Tibial nerve (tissue), 4 donors: ENCODE results near the gene DNAJC5.

Experiments used
- EP300 ChIP-seq, 2 donors: sonication (generic); formaldehyde crosslinking; IDR thresholded peaks; one replicate each; pipeline ENCODE4 v1.6.1; 2017; ENCODE audit warnings: antibody characterized with exemption in 2 of 2, mild to moderate bottlenecking in 1 of 2
- POLR2A ChIP-seq, 2 donors: fragments of 450-650 bp; IDR thresholded peaks; one replicate each; pipeline ENCODE4 v1.6.1; 2017; ENCODE audit warnings: antibody characterized with exemption in 2 of 2, mild to moderate bottlenecking in 2 of 2, moderate library complexity in 2 of 2
- TF ChIP-seq, protein P1 (sequence below), 5 experiments: fragments of 200-600 bp in 3 of 5; fragments of 450-650 bp in 2 of 5; sonication (generic) in 3 of 5; IDR thresholded peaks; one replicate each; pipeline ENCODE4 v1.5.1; 2016 to 2019; ENCODE audit warnings: antibody characterized with exemption in 5 of 5, mild to moderate bottlenecking in 3 of 5, moderate library complexity in 2 of 5

DNA sequence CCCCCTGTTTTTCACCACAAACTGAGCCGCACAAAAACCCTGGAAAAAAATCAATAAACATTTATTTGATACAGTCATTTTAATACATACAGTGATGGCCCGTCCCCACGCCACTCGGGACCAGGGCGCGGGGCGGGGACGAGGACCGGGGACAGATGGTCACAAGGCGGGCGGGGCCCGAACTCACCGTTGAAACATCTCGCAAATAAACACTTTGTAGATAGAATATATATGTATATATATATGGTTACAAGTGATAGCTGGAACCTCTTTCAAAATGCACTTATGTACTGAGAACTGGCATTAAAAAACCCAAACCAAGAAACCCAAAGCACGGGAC is 61.7 kb downstream of the DNAJC5 start:
- TF ChIP-seq POLR2A (IDR thresholded peaks at IDR 0.05) (no peak), EP300 (IDR thresholded peaks at IDR 0.05) (no peak)
- TF ChIP-seq, protein P1, sequence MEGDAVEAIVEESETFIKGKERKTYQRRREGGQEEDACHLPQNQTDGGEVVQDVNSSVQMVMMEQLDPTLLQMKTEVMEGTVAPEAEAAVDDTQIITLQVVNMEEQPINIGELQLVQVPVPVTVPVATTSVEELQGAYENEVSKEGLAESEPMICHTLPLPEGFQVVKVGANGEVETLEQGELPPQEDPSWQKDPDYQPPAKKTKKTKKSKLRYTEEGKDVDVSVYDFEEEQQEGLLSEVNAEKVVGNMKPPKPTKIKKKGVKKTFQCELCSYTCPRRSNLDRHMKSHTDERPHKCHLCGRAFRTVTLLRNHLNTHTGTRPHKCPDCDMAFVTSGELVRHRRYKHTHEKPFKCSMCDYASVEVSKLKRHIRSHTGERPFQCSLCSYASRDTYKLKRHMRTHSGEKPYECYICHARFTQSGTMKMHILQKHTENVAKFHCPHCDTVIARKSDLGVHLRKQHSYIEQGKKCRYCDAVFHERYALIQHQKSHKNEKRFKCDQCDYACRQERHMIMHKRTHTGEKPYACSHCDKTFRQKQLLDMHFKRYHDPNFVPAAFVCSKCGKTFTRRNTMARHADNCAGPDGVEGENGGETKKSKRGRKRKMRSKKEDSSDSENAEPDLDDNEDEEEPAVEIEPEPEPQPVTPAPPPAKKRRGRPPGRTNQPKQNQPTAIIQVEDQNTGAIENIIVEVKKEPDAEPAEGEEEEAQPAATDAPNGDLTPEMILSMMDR (IDR thresholded peaks at IDR 0.05) = no peak
